A172 (cell line): ENCODE results near the gene ARL6IP4. TPM values are rescaled to one million over a fixed set of nuclear protein-coding genes. Genes with fewer than 3 reads are reported as not detected.
A peak's percentile ranks its signal among the peaks of the same experiment; 100 is the strongest.

ENCODE experiments used
- DNase-seq: peaks from one replicate; pipeline ENCODE4 v3.0.0-alpha.2; 2015; ENCODE audit warnings: low spot score
- total RNA-seq: library from RNA; depleted of rRNA; stranded (reverse); fragments of >200 nt; shearing (Covaris generic); gene quantifications from 2 replicates; pipeline ENCODE4 v1.2.3, GENCODE V29; 2014

Gene ARL6IP4
- total RNA-seq, 1 experiment from 2014 or later: 228 TPM

- DNase-seq: no peak
Measured at GRCh38 chr12:122958198-122958888, 22.1 kb upstream of the ARL6IP4 start.

- no peak for DNase-seq
Measured at GRCh38 chr12:122959566-122960192, 20.8 kb upstream of the ARL6IP4 start.

- DNase-seq: no peak
Measured at GRCh38 chr12:122960193-122960569, 20.3 kb upstream of the ARL6IP4 start.

DNA sequence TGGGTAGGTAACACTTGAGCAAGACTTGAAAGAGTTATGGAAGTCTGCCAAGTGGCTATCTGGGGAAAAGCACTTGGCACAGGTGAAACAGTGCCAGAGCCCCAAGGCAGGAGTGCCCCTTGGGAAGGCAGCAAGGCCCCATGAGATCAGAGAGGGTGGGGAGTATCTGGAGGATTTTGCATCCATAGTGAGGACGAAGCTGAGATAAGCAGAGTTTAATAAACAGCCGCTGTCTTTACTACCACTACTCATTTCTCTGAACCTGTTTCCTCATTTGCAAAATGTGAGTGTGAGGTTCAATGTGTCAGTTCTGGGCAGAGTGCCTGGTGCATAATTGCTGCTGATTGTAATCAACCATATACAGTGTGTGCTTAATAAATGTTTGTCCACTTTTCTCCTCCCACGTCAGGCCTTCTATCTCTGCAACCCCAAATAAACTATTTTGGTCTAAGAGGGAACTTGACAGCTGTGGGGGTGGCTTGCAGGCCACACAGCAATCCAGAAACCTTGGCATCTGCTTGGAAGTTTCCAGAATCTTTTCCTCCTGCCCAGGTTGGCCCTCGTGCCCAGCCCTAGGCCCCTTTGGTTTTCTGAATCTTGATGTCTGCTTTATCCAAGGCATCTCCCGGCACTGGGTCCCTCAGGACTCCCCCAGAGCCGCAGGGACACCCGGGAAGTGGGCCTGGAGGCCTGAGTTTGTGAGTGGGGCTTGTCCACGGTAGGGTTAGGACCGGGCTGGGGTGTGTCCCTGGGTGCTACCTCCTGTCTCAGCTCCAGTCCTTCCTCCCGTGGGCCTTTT is 18.8 kb upstream of the ARL6IP4 start:
- no peak for DNase-seq

GRCh38 chr12:122963941-122964265 is 16.6 kb upstream of the ARL6IP4 start:
- no peak for DNase-seq

GRCh38 chr12:122964439-122965257 is 15.8 kb upstream of the ARL6IP4 start:
- no peak for DNase-seq

GRCh38 chr12:122965321-122965751 is 15.1 kb upstream of the ARL6IP4 start:
- no peak for DNase-seq

DNA sequence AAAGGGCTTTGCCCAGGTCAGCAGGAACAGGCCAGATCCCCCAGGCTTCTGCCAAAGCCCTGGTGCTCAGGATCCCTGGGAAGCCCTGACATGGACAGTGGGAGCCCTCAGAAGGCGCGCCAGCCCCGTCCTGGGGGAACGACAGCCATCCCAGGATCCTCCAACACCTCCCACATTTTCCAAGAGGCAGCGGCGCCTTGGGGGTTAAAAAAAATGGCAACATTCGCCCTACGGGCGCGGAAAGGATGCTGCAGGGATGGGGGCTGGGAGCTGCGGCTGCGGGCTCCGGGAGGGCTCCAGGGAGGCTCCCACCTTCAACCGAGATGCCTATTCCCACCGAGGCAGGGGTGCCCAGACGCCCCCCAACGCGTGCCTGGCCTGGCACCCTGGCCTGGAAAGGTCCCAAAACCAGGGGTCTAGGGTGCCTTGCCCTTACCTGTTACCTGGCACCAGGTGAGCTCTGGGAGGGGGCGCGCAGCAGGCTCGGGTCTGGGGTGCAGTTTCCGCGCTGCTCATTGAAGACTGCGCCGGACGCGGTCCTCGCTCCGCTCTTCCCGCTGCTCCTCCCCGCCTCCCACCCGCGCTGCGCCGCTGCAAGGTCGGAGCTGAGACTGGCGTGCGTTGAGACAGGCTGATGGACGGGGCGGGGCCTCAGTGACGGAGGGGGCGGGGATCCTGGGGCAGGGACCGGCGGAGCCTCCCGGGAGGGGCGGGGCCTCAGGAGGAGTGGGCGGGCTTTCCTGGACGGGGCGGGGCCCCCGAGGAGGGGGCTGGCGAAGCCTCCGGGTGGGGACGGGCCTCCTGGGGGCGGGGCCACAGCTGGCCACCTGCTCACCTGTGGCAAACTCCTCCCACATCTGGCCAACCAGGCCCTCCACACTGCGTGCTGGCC is 14.4 kb upstream of the ARL6IP4 start, which contains the start of gene ABCB9:
TSS of gene ABCB9 (minus strand) at position 613 of the 892 bp plus-strand sequence. CDS start 6,228 bp downstream, outside the sequence.
- DNase-seq: peak; percentile 65

DNA sequence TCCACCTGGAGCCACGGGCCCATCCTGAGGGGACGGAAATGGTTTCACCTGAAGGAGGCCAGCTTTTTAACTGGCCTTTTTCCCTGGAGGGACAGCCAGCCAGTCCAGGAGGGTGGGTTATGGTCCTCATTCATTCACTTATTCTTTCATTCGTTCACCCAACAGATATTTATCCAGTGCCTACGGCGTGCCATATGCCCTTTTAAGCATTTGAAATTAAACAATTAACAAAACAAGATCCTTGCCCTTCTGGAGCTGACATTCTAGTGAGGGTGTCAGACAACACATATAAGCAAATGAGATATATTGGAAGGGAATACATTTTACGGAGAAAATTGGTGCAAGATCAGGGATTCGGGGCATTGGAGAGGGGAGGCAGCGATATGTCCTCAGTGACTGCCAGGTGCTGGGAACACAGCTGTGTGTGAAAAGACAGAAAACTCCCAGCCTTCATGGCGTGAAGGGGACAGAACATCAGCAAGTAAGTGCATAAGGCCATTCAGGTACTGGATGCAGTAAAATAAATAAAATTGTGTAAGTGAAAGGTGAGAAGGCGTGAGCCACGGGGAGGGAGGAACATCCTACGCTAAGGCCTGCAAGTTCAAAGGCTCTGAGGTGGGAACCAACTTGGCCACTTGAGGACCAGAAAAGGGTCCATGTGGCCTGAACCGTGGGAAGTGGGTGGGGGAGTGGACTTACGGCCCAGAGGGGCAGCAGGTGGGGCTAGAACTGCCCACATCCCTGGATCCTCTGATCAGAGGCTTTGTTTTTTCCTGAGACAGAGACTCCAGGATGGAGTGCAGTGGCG is 13.5 kb upstream of the ARL6IP4 start:
- no peak for DNase-seq

DNA sequence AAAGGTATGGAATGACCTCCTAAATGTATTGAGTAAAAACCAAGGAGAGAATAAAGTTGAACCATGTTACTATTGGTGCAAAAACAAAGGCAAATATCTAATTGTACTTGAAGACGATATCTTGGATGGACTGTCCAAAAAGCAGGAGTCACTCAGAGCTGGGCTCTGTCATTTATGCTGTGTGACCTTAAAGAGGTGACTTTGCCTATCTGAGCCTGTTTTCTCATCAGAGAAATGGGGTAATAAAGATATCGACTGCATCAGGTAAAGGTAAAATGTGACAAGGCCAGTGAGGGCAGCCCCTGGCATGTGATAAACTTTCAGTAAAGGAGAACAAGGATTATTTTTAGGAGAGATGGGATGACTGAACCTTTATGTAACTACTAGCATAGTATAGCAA is 12.4 kb upstream of the ARL6IP4 start:
- DNase-seq: no peak

DNA sequence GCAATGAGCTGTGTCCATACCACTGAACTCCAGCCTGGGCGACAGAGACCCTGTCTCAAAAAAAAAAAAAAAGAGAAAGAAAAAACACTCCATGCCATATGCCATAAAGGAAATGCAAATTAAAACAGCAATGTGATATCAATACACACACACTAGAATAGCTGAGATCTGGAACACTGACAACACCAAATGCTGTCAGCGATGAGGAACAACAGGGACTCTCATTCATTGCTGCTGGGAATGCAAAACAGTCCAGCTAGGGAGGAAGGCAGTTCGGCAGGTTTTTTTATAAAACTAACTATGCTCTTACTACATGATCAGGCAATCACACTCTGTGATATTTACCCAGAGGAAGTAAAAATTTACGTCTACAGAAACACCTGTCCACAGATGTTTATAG is 10.8 kb upstream of the ARL6IP4 start:
- DNase-seq: no peak

DNA sequence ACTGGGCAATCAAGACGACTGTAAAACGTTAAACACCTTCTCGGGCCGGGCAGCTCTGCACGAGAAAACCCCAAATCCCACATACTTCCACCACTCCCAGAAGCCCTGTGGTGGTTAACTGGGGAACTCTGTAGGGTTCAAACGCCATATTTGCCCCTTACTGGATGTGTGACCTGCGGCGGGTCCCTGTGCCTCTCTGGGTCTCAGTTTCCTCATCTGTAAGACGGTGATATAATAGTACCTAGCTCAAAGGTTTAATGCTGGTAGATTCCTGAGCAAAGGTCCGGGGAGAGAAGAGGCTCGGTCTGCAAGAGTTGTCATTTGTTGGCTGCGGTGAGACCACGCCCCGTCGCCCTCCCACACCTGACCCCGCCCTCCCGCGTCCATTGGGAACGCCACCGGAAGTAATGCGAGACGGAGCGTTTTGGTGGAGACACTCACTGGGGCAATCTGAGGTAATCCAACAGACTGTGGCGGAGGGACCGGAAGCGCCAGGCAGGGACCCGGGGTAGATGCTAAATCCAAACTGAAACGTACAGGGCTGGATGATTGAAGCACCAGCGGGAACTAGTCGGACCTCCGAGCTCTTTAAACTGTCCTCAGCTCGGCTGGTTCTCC is 6.1 kb upstream of the ARL6IP4 start:
- DNase-seq: peak; percentile 94

GRCh38 chr12:122974892-122975789 is 5.3 kb upstream of the ARL6IP4 start, which contains the start of gene OGFOD2:
Gene OGFOD2 (plus strand): TSS chr12:122975244. CDS start chr12:122975252, 8 bp downstream.
- DNase-seq: peak; percentile 74

DNA sequence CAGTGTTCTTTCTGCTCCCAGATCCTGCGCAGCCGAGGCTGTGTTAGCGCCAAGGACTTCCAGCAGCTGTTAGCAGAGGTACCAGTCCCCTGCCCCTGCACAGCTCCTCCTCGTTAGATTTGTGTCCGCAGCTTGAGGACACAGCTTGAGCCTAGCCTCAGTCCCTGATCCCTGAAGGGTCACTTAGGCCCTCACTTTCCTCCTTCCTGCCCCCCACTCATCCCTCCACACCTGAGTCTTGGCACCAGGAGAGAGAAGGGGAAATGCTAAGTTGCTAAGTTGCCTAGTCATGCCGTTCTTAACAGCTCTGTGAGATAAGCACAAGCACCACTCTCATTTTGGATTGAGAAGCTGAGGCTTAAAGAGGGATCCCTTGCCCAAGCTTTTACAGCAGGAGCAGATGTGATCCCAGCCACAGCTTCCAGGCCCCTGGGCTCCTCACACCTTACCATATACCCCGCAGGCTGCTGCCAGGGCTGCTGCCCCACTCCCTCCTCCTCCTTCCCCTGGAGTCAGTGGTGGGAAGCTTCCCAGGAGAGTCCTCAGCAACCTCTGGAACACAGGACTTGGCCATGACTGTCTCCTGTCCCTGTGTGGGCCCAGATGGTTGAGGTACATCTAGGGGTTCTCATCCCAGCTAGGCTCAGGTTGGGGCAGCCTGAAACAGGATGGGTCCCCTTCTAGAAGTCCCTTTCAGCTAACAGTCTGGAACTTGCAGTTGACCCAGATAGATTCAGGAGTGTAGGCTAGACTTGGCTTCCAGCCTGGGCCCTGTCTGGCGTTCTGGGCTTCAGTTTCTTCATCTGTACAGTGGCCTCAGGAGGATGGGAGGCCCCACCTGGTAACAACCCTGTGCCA is 4.5 kb upstream of the ARL6IP4 start:
- no peak for DNase-seq

DNA sequence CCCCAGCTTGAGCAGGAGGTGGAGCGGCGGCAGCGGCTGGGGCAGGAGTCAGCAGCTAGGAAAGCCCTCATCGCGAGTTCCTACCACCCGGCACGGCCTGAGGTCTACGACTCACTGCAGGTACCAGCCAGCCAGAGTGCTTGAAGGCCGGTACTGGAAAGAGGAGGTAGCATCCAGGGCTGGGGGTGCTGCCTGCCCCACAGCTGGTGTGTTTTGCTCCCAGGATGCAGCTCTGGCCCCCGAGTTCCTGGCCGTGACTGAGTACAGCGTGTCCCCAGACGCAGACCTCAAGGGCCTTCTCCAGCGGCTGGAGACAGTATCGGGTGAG is 3.9 kb upstream of the ARL6IP4 start:
- DNase-seq: no peak

DNA sequence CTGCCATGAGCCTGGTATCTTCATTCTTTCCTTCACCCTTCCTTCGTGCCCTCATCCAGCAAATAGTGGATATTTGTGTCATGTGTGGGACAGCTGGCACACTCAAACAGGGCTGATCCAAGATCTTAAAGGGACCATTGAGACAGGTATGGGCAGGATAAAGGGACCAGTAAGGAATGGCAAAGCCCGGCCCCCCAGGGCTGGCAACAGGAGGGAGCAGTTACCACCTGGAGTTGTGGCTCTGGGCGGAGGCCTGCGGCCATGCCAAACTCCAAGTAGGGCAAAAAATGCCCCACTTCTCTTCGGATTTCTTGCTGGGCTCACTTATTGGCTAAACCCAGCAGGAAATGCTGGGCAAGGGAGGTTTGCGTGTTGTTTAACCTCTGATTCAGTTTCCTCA is 3.3 kb upstream of the ARL6IP4 start:
- DNase-seq: no peak

GRCh38 chr12:122977655-122978392 is 2.7 kb upstream of the ARL6IP4 start:
- DNase-seq: no peak
